Measurements from ENCODE around the gene DES. TPM values are rescaled to one million over a fixed set of nuclear protein-coding genes. Genes with fewer than 3 reads are reported as not detected.

The DES gene
- total RNA-seq, 1 donor from 2014 or later = not detected

DNA sequence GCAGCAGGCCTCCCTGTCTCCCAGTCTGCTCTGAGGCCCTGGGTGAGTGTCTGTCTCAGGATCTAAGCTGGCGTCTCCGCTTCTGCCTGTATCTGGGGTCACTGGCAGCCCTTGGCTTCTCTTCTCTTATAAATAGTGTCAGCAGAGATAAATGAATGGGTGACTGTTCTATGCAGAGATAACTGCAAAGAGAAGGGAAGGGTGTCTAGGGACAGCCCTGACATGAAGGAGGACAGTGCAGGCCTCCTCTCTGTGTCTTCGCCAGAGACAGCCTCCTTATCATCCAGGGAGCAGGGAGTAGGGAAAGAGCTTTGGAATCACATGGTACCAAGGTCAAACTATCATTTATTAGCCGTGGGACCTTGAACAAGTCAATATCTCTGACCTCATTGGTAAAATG is 52.3 kb downstream of the DES start:
- intact Hi-C loops (cut with micrococcal nuclease) = no loop called here

- intact Hi-C loops (cut with micrococcal nuclease) = no loop called here
Measured at GRCh38 chr2:219471476-219472371, 53.5 kb downstream of the DES start.

GRCh38 chr2:219472629-219473187 is 54.5 kb downstream of the DES start:
- intact Hi-C loops (cut with micrococcal nuclease) = no loop called here

DNA sequence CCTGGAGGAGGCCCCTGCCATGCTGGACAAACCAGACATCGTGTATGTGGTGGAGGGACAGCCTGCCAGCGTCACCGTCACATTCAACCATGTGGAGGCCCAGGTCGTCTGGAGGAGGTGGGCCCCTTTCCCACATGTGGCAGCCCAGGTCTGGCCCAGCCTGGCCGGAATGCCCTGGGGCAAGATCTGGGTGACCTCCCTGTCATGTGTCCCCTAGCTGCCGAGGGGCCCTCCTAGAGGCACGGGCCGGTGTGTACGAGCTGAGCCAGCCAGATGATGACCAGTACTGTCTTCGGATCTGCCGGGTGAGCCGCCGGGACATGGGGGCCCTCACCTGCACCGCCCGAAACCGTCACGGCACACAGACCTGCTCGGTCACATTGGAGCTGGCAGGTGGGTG is 55.3 kb downstream of the DES start:
- intact Hi-C loops (cut with micrococcal nuclease) = no loop called here

DNA sequence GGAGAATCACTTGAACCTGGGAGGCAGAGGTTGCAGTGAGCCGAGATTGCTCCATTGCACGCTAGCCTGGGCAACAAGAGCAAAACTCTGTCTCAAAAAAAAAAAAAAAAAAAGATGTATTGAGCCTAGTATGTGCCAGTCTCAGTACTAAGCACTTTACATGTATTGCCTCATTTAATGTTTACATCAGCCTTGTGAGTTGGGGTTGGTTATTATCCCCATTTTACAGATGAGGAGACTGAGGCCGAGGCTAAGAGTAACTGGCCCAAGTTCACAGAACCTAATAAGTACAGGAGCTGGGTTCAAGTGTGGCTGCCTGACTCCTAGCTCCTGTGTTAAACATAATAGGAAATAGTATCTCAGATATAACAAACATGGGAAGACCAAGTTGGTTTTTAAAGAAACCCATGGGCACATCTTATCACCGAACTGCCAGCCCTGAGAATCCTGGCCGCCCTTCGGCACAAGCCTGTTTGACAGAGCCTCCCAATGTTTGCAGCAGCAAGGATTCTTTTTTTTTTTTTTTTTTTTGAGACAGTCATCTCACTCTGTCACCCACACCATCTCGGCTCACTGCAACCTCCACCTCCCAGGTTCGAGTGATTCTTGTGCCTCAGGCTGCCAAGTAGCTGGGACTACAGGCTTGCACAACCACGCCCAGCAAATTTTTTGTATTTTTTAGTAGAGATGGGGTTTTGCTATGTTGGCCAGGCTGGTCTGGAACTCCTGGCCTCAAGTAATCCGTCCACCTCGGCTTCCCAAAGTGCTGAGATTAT is 56.3 kb downstream of the DES start:
- intact Hi-C loops (cut with micrococcal nuclease) = loop anchor here (5.0 kb wide), 1 partner anchor 168 kb away; no protein-coding TSS in a partner anchor

DNA sequence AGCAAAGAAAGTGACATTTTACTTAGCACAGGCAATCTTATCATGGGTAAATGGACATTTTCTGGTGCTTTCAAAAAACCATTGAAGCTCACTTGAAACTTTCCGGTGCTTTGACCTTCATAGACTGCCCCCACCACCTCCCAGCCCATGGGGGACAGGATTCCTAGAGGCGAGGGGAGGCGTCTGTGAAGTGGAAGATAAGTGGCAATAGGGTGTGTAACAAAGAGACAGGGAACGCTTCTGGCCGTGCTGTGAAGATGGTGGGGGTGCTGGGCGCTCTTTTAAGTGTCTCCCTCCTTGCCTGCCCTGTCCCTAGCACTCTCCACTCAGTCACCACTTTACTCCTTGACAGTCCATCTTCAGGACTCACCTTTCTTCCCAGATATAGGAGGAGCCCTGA is 57.1 kb downstream of the DES start:
- intact Hi-C loops (cut with micrococcal nuclease) = loop anchor here (5.0 kb wide), 1 partner anchor 167 kb away; no protein-coding TSS in a partner anchor

- intact Hi-C loops (cut with micrococcal nuclease) = loop anchor here (1.0 to 5.0 kb wide), 4 partner anchors 22 to 213 kb away; partner anchors contain the start of gene GMPPA
Measured at GRCh38 chr2:219475697-219476651, 57.8 kb downstream of the DES start.

Other genes starting within 250 kb of the DES start
- gene SLC23A3, start 248.3 kb upstream of the DES start, total RNA-seq = 1.8 and 2.5 TPM in 2 replicates
- 82.8 and 84.3 TPM in 2 replicates for gene CNPPD1, start 241.5 kb upstream of the DES start, total RNA-seq
- 84.1 and 94.7 TPM in 2 replicates for gene RETREG2, start 240.1 kb upstream of the DES start, total RNA-seq
- gene ZFAND2B, start 211.6 kb upstream of the DES start, total RNA-seq = 44.2 and 56.1 TPM in 2 replicates
- 22.7 and 25.5 TPM in 2 replicates for gene ABCB6, start 199.4 kb upstream of the DES start, total RNA-seq
- gene ATG9A, start 188.7 kb upstream of the DES start, total RNA-seq = 52.7 and 63.0 TPM in 2 replicates
- 91.4 and 91.9 TPM in 2 replicates for gene ANKZF1, start 188.6 kb upstream of the DES start, total RNA-seq
- 5.3 and 5.4 TPM in 2 replicates for gene GLB1L, start 172.9 kb upstream of the DES start, total RNA-seq
- gene STK16, start 172.9 kb upstream of the DES start, total RNA-seq = 32.3 and 34.2 TPM in 2 replicates
- 0.17 TPM in 1 of 2 replicates, not detected in the other for gene TUBA4B, start 165.1 kb upstream of the DES start, total RNA-seq
- 290 and 312 TPM in 2 replicates for gene TUBA4A, start 164.5 kb upstream of the DES start, total RNA-seq
- 46.7 and 53.0 TPM in 2 replicates for gene DNAJB2, start 139.0 kb upstream of the DES start, total RNA-seq
- gene PTPRN, start 109.0 kb upstream of the DES start, total RNA-seq = not detected in 2 replicates
- not detected in 2 replicates for gene RESP18, start 85.6 kb upstream of the DES start, total RNA-seq
- gene DNPEP, start 30.5 kb upstream of the DES start, total RNA-seq = 78.3 and 81.0 TPM in 2 replicates
- gene SPEG, start 16.5 kb downstream of the DES start, total RNA-seq = 0.05 and 0.39 TPM in 2 replicates
- gene GMPPA, start 80.5 kb downstream of the DES start, total RNA-seq = 54.0 and 55.0 TPM in 2 replicates
- gene ASIC4, start 96.1 kb downstream of the DES start, total RNA-seq = not detected in 2 replicates
- gene CHPF, start 125.4 kb downstream of the DES start, total RNA-seq = 19.5 and 21.1 TPM in 2 replicates
- gene TMEM198, start 125.7 kb downstream of the DES start, total RNA-seq = 1.0 and 1.3 TPM in 2 replicates
- gene OBSL1, start 153.2 kb downstream of the DES start, total RNA-seq = 0.12 and 0.25 TPM in 2 replicates
- not detected in 2 replicates for gene INHA, start 153.9 kb downstream of the DES start, total RNA-seq
- 35.8 and 38.7 TPM in 2 replicates for gene STK11IP, start 179.5 kb downstream of the DES start, total RNA-seq
- not detected in 2 replicates for gene SLC4A3, start 209.3 kb downstream of the DES start, total RNA-seq

Data from T-helper 1 cell treated with Interleukin-12 subunit alpha and Interleukin-12 subunit beta and Interleukin-4 antibody, amounts not matched to agents 30 ng/mL and 1 ng/mL, for 36 hours (primary cell).